Measurements from ENCODE around the gene ENAM.

Gene ENAM

GRCh38 chr4:70601422-70602039, 27.0 kb upstream of the ENAM start:
- no peaks in the 10 kb centered on the region for H3K27me3 ChIP-seq (ENCODE audit: control insufficient read depth, low read length)
- 0 out of 2 replicates have a peak, but pooled peaks cover 4% of the 10 kb centered on the region for H3F3A ChIP-seq (ENCODE audit: control insufficient read depth, insufficient read depth)
- H4K20me1 ChIP-seq (ENCODE audit: control insufficient read depth, insufficient read depth, low read depth, low read length), result no peaks in the 10 kb centered on the region
- H3K36me3 ChIP-seq (ENCODE audit: control insufficient read depth, low read length), result no peaks in the 10 kb centered on the region
- TF ChIP-seq CTCF (IDR thresholded peaks at IDR 0.05; ENCODE audit: low read depth, low read length, poor library complexity, severe bottlenecking) (peak; percentile 91), EZH2phosphoT487 (IDR thresholded peaks at IDR 0.05; ENCODE audit: borderline replicate concordance, low read length) (no peak)
- H3K9me2 ChIP-seq (replicated peaks; ENCODE audit: control insufficient read depth, low read length), result no peaks in the 10 kb centered on the region
- H3K27ac ChIP-seq (ENCODE audit: low read depth, low read length), result no peak overlapping the region
- H3K9me3 ChIP-seq (ENCODE audit: control insufficient read depth, insufficient read depth, low read length), result no peaks in the 10 kb centered on the region
- no peaks in the 10 kb centered on the region for H3K79me2 ChIP-seq (ENCODE audit: control insufficient read depth, low read length)
- H3K4me3 ChIP-seq (ENCODE audit: low read length), result no peak overlapping the region; the same call in 1 of the 2 replicates
- H3K4me2 ChIP-seq (ENCODE audit: low read length), result peak overlapping the region; percentile 43
- H3K4me1 ChIP-seq (ENCODE audit: control insufficient read depth, low read length), result peaks cover 12% of the 10 kb centered on the region

GRCh38 chr4:70603856-70604255, 24.7 kb upstream of the ENAM start:
- Histone ChIP-seq H4K20me1 (ENCODE audit: control insufficient read depth, insufficient read depth, low read depth, low read length) (no peaks in the 10 kb centered on the region), H3K4me1 (ENCODE audit: control insufficient read depth, low read length) (peaks cover 12% of the 10 kb centered on the region), H3K27ac (ENCODE audit: low read depth, low read length) (no peak overlapping the region), H3K4me2 (ENCODE audit: low read length) (no peak overlapping the region), H3K9me2 (replicated peaks; ENCODE audit: control insufficient read depth, low read length) (no peaks in the 10 kb centered on the region), H3K4me3 (ENCODE audit: low read length) (no peak overlapping the region), H3K79me2 (ENCODE audit: control insufficient read depth, low read length) (no peaks in the 10 kb centered on the region), H3K36me3 (ENCODE audit: control insufficient read depth, low read length) (no peaks in the 10 kb centered on the region), H3K9me3 (ENCODE audit: control insufficient read depth, insufficient read depth, low read length) (no peaks in the 10 kb centered on the region), H3K27me3 (ENCODE audit: control insufficient read depth, low read length) (no peaks in the 10 kb centered on the region), H3F3A (ENCODE audit: control insufficient read depth, insufficient read depth) (0 out of 2 replicates have a peak, but pooled peaks cover 2% of the 10 kb centered on the region)
- TF ChIP-seq EZH2phosphoT487 (IDR thresholded peaks at IDR 0.05; ENCODE audit: borderline replicate concordance, low read length) (no peak), CTCF (IDR thresholded peaks at IDR 0.05; ENCODE audit: low read depth, low read length, poor library complexity, severe bottlenecking) (no peak)

- no peaks in the 10 kb centered on the region for H3K36me3 ChIP-seq (ENCODE audit: control insufficient read depth, low read length)
- H3F3A ChIP-seq (ENCODE audit: control insufficient read depth, insufficient read depth), result 0 out of 2 replicates have a peak, but pooled peaks cover 2% of the 10 kb centered on the region
- no peaks in the 10 kb centered on the region for H3K9me3 ChIP-seq (ENCODE audit: control insufficient read depth, insufficient read depth, low read length)
- H3K4me3 ChIP-seq (ENCODE audit: low read length), result no peak overlapping the region
- no peak overlapping the region for H3K27ac ChIP-seq (ENCODE audit: low read depth, low read length)
- H3K9me2 ChIP-seq (replicated peaks; ENCODE audit: control insufficient read depth, low read length), result no peaks in the 10 kb centered on the region
- no peaks in the 10 kb centered on the region for H3K27me3 ChIP-seq (ENCODE audit: control insufficient read depth, low read length)
- H4K20me1 ChIP-seq (ENCODE audit: control insufficient read depth, insufficient read depth, low read depth, low read length), result no peaks in the 10 kb centered on the region
- TF ChIP-seq EZH2phosphoT487 (IDR thresholded peaks at IDR 0.05; ENCODE audit: borderline replicate concordance, low read length) (no peak), CTCF (IDR thresholded peaks at IDR 0.05; ENCODE audit: low read depth, low read length, poor library complexity, severe bottlenecking) (no peak)
- H3K79me2 ChIP-seq (ENCODE audit: control insufficient read depth, low read length), result no peaks in the 10 kb centered on the region
- no peak overlapping the region for H3K4me2 ChIP-seq (ENCODE audit: low read length)
- H3K4me1 ChIP-seq (ENCODE audit: control insufficient read depth, low read length), result peaks cover 8% of the 10 kb centered on the region
These were observed 22.1 kb upstream of the ENAM start for GRCh38 chr4:70606459-70606858.

Measured in DOHH2 (cell line).